HG03432 (cell line): ENCODE measurements around the gene F11R.
"Not testable (repeated sequence)": the region's sequence is repeated elsewhere in the genome, so short reads cannot be mapped to it uniquely, and the experiment has no call there.

ENCODE experiments used
- ATAC-seq: cut with Tn5 transposase; IDR thresholded peaks from one replicate; pipeline ENCODE4 v1.9.1; 2021; ENCODE audit warnings: mild to moderate bottlenecking, moderate library complexity; ENCODE audit not compliant: unreplicated experiment

The F11R gene

DNA sequence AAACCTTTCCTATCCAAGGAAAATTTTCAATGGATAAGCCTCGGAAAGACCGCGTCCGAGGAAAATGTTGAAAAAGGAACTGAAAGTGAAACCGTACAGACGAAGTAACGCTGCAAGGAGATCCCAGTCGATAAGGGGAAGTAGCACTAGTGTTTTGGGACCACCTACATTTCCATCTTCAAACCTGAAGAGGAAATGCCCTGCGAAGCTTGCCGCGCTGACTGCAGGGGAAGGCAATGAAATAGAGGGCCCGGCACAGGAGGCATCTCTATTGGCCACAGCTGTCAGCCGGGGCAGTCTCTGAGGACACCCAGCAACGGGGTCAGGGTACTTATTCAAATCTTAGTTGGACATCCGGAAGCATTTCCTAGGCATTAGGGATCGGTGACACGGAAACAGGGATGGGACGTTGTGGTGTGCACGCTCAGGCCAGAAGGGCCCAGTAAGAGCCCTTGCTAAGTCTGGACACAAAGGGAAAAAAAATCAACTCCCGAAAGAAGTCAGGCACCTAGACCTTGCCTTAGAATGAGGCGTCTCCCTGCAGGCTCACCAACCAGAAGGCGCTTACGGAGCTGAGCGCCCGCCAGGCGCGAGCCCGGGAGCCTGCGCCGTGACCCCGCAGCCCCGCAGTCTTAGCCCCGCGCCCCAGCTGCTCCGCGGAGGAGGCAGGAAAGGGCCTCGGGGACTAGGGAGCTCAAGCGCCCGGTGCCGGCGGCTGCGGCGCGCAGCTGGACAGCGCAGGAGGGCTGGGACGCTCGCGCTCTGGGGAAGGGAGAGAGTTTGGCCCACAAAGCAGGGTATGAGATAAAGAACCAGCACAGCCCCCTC is 24.2 kb upstream of the F11R start:
- ATAC-seq, result peak; percentile 43

- ATAC-seq, result no peak
Measured at GRCh38 chr1:161044535-161044907, 23.6 kb upstream of the F11R start.

DNA sequence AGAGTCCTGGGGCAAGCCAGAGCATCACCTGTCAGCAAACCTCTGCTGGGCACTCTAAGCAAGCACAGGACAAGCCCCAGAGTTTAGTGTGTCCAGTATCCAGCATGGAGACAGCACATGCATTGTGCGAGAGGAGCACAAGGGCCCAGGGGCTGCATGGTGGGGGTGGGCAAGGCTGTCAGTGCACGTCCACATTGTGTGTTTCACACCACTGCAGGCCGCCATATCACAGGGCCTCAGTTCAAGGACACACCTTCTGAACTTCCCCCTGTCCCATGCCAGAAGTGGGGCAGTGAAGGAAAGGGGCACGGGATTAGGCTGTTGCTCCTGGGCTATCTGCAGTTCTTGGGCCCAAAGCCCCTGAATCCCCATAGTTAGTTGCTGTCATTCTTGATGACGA is 18.6 kb upstream of the F11R start:
- no peak for ATAC-seq

DNA sequence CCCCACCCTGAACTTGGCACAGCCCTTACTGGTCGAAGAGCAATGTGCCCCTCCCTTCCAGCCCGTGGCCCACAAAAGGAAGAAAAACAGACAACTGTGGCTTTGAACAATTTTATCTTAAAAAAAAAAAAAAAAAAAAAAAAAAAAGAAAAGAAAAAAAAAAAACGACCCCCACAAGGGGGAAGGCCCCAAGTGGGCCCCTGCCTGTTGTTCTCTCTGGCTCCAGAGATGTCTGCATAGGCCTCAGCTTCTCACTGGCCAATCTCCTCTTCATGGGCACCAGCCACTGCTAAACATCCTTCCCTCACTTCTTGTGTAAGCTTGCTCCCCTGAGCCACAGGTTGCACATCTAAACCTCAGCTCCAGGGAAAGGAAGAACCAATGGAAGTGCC is 18.2 kb upstream of the F11R start:
- ATAC-seq, result no peak

GRCh38 chr1:161038523-161039153 is 17.7 kb upstream of the F11R start, which contains the start of gene TSTD1:
Gene TSTD1 (minus strand): TSS chr1:161038964. CDS start chr1:161038889, 75 bp downstream.
- peak; percentile 88 for ATAC-seq

DNA sequence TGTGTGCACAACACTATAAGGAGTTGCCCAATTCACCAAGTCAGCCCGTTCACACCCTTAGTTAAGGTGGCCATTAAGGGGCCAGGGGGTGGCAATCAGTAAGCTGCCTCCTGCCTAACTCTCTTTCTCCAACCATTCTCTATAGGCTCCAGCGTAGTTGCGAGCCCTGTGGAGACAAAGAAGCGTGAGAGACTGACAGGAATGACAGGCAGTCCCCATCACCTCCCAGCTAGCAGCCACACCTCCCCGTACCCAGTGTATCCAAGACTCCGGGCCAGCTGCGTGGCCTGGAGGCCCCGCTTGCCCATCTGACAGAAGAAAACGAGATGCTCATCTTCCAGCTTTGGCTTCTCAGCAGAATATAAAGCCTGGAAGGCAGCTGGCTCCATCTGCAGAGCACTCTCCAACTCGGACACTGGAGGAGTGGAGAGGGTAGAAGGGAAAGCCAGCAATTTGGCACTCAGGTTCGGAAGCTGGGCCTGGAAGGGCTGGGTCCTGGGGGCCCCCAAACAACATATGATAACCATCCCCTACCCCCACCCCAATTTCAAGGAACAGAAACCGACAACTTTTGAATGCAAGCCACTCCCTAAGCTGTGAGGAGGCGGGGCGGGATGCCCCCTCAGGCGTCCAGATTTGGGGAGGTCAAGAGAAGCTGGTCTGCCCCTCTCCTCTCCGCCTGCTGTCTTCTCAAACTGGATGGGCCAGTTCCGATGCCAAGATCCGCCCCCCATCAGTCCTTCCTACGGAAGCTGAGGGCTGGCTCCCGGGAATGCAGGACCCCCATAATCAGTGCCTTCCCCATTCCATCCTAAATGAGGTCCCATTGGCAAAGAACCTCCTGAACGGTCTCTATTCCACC is 16.9 kb upstream of the F11R start:
- no peak for ATAC-seq

DNA sequence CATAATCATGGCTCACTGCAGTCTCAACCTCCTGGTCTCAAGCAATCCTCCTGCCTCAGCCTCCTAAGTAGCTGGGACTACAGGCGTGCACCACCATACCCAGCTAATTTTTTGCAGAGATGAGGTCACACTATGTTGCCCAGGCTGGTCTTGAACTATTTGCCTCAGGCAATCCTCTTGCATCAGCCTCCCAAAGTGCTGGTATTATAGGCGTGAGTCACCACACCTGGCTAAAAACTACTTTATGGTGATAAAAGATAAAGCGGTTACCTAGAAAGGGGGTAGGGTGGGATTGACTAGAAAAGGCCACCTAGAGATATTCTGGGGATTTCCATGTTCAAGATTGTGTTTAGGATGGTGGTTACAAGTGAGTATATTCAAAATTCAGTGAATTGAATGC is 12.8 kb upstream of the F11R start:
- no peak for ATAC-seq

DNA sequence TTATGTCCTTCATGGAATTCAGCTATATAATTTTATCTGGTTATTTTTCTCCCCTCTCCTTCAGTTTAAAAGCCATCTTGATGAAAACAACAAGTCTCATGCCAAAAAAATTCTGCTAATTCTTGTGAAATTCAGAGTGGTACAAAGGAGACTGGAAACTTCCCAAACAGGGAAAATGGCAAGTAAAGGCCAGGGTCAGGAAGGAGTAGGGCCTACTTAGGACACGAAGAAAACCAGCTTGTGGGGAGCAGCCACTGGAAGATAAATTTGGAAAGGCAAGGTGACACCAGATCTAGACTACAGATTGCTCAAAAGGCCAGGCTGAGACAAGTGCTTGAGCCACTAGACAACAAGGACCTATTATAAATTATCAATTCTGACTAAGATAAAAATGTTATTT is 11.5 kb upstream of the F11R start:
- ATAC-seq, result no peak

DNA sequence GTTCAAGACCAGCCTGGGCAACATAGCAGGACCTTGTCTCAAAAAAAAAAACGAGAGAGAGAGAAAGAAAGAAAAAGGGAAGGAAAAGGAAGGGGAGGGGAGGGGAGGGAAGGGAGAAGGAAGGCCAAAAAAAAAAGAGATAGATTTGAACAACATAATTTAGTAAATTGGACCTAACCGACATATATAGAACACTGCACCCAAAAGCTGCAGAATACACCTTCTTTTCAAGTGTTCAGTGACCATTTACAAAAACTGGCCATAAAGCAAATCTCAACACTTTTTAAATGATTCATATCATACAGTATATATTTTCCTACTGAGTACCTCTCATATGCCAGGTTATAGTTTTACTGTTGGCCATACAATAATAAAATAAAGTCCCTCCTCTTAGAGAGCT is 10.9 kb upstream of the F11R start:
- no peak for ATAC-seq

- not testable (repeated sequence) for ATAC-seq
Measured at GRCh38 chr1:161029466-161029865, 8.5 kb upstream of the F11R start.

GRCh38 chr1:161026954-161027353 is 6.0 kb upstream of the F11R start:
- ATAC-seq, result not testable (repeated sequence)

DNA sequence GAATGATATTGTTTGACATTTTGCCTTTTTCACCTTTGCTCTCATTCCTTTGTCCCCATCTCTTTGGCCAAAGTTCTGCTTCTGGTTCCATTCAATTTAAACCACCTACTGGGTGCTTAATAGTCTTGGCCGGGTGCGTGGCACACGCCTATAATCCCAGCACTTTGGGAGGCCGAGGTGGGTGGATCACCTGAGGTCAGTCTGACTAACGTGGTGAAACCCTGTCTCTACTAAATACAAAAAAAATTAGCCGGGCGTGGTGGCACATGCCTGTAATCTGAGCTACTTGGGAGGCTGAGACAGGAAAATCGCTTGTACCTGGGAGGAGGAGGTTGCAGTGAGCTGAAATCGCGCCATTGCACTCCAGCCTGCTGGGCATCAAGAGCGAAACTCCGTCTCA is 1.5 kb upstream of the F11R start:
- ATAC-seq, result not testable (repeated sequence)

DNA sequence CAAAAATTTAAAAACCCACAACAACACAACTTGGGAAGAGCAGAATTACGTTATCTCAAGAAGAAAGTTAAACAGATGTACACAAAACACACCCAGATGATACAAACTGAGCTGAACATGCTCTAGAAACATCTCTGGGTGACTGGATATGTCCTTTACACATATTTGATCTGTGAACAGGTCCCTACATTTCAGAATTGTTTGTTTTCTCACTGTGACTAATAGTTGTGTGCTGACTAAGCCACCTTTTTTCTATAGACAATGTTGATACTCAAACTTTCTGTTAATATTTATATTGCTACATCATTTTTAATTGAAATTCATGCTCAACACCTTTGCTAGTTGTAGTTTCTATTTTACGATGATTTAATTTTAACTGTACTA is 1.0 kb upstream of the F11R start:
- ATAC-seq, result no peak

GRCh38 chr1:161021165-161021969 is 415 bp upstream of the F11R start:
- peak; percentile 91 for ATAC-seq

GRCh38 chr1:161019751-161020495 is 1.0 kb downstream of the F11R start:
- no peak for ATAC-seq

DNA sequence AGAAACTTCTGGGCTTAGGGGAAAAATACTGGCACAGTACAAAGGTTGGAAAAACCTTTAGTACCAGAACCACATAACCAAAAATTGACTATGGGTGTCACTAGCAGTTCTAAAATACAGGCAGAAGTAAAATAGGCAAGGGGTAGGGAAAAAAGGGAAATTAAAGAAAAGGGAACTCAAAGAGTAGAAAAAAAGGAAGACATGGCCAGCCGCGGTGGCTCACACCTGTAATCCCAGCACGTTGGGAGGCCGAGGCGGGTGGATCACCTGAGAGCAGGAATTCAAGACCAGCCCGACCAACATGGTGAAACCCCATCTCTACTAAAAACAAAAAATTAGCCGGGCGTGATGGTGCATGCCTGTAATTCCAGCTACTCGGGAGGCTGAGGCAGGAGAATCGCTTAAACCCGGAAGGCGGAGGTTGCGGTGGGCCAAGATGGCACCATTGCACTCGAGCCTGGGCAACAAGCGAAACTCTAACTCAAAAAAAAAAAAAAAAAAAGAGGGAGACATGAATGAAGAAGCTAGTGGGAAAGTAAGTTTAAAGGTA is 1.8 kb downstream of the F11R start:
- ATAC-seq, result not testable (repeated sequence)

- no peak for ATAC-seq
Measured at GRCh38 chr1:161018631-161018930, 2.4 kb downstream of the F11R start.

DNA sequence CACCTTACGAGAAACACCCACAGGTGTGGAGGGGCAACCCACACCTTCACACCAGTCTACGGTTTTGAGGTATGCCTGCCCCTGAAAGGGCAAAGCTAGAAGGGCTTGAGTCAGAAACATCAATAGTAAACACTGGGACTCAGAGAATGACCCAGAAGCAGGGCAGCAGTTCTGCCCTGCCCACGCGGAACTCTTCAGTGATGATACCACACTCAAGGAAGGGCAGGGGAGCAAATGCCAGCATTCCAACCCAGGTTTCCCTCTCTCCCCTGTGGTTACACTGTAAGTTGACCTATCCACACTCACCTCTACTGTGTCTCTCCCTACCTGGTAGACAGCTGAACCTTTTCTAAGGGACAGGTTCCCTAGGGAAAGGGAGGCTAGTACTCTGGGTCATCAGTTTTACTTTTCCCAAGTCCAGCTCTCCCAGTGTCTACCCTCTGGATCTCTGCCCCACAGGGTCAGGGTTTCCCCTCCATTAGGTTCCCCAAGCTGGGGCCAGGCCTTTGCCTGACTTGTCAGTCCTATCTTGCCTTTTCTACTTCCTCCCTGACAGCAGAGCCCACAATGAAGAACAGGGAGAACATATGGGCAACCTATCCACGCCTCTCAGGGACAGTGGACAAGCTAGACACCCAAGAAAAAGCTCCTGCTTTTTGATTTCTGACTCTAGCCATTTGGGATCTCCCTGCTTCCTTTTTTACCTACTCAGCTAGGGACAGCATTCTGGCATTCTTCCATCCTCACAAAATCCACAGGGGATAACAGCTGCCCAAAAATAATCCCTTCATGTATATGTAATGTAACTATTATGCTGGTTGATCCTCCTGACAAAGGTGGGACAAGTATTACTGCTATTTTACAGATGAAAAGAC is 3.0 kb downstream of the F11R start:
- ATAC-seq, result no peak

- ATAC-seq, result not testable (repeated sequence)
Measured at GRCh38 chr1:161017181-161017580, 3.8 kb downstream of the F11R start.
